H9 (cell line): ENCODE measurements around the gene FAM53B. TPM values are rescaled to one million over a fixed set of nuclear protein-coding genes. Genes with fewer than 3 reads are reported as not detected.

Experiments
- DNase-seq: peaks from one replicate; pipeline ENCODE4 v3.0.0-alpha.2; 2017
- H2AFZ ChIP-seq: one replicate; pipeline ENCODE4 v1.6.1; 2013; ENCODE audit warnings: mild to moderate bottlenecking, low read length, control low read depth, moderate library complexity
- H2AK5ac ChIP-seq: 2 replicates; pipeline ENCODE4 v1.6.1; 2013; ENCODE audit warnings: low read length, control low read depth, mixed read lengths; ENCODE audit not compliant: insufficient read length
- H2BK120ac ChIP-seq: one replicate; pipeline ENCODE4 v1.6.1; 2013; ENCODE audit warnings: low read depth, mild to moderate bottlenecking, low read length, control low read depth, inconsistent platforms; ENCODE audit not compliant: poor library complexity, severe bottlenecking
- H2BK12ac ChIP-seq: 2 replicates; pipeline ENCODE4 v1.6.1; 2013; ENCODE audit warnings: low read length, control low read depth, mixed read lengths, low read depth; ENCODE audit not compliant: insufficient read length
- H2BK15ac ChIP-seq: 2 replicates; pipeline ENCODE4 v1.6.1; 2013; ENCODE audit warnings: low read depth, low read length, control low read depth
- H2BK20ac ChIP-seq: one replicate; pipeline ENCODE4 v1.6.1; 2013; ENCODE audit warnings: low read depth, mild to moderate bottlenecking, low read length, control low read depth, inconsistent platforms; ENCODE audit not compliant: poor library complexity, severe bottlenecking
- H2BK5ac ChIP-seq: 2 replicates; pipeline ENCODE4 v1.6.1; 2013; ENCODE audit warnings: low read length, control low read depth, mixed read lengths; ENCODE audit not compliant: insufficient read length
- H3K14ac ChIP-seq: 2 replicates; pipeline ENCODE4 v1.6.1; 2013; ENCODE audit warnings: low read length, control low read depth; ENCODE audit not compliant: insufficient read depth
- H3K18ac ChIP-seq: 2 replicates; pipeline ENCODE4 v1.6.1; 2013; ENCODE audit warnings: low read depth, mild to moderate bottlenecking, mixed read lengths, low read length, control low read depth; ENCODE audit not compliant: insufficient read length
- H3K23ac ChIP-seq: 2 replicates; pipeline ENCODE4 v1.6.1; 2013; ENCODE audit warnings: low read length, control low read depth, mixed read lengths, low read depth; ENCODE audit not compliant: insufficient read length
- H3K23me2 ChIP-seq: 2 replicates; pipeline ENCODE4 v1.6.1; 2013; ENCODE audit warnings: low read depth, mild to moderate bottlenecking, mixed read lengths, low read length, control low read depth; ENCODE audit not compliant: insufficient read length, poor library complexity, severe bottlenecking
- H3K27ac ChIP-seq: 2 replicates; pipeline ENCODE4 v1.5.1; 2013; ENCODE audit warnings: low read length, control low read depth, mixed read lengths, low read depth; ENCODE audit not compliant: insufficient read length
- H3K27me3 ChIP-seq: 2 replicates; pipeline ENCODE4 v1.6.1; 2013; ENCODE audit warnings: low read length, control low read depth, inconsistent platforms; ENCODE audit not compliant: insufficient read depth
- H3K4ac ChIP-seq: 2 replicates; pipeline ENCODE4 v1.6.1; 2013; ENCODE audit warnings: low read depth, mild to moderate bottlenecking, control low read depth, inconsistent platforms, low read length, moderate library complexity
- H3K4me1 ChIP-seq: 2 replicates; pipeline ENCODE4 v1.6.1; 2013; ENCODE audit warnings: low read length, control low read depth, inconsistent platforms; ENCODE audit not compliant: insufficient read depth
- H3K4me2 ChIP-seq: 2 replicates; pipeline ENCODE4 v1.6.1; 2013; ENCODE audit warnings: low read length, control low read depth, mixed read lengths; ENCODE audit not compliant: insufficient read length, insufficient read depth
- H3K56ac ChIP-seq: 2 replicates; pipeline ENCODE4 v1.6.1; 2013; ENCODE audit warnings: low read depth, mild to moderate bottlenecking, mixed read lengths, low read length, control low read depth; ENCODE audit not compliant: insufficient read length
- H3K79me1 ChIP-seq: 2 replicates; pipeline ENCODE4 v1.6.1; 2013; ENCODE audit warnings: low read depth, mild to moderate bottlenecking, moderate library complexity, low read length, control low read depth, inconsistent platforms; ENCODE audit not compliant: insufficient read depth, poor library complexity, severe bottlenecking
- H3K79me2 ChIP-seq: 2 replicates; pipeline ENCODE4 v1.6.1; 2013; ENCODE audit warnings: low read length, control low read depth, inconsistent platforms; ENCODE audit not compliant: insufficient read depth
- H3K9ac ChIP-seq: 2 replicates; pipeline ENCODE4 v1.6.1; 2013; ENCODE audit warnings: low read length, control low read depth, mixed read lengths; ENCODE audit not compliant: insufficient read length; ENCODE audit errors: extremely low read depth
- H3K9me3 ChIP-seq: one replicate; pipeline ENCODE4 v1.6.1; 2013; ENCODE audit warnings: low read depth, low read length, inconsistent platforms; ENCODE audit not compliant: control insufficient read depth
- H3T11ph ChIP-seq: one replicate; pipeline ENCODE4 v1.6.1; 2013; ENCODE audit warnings: mild to moderate bottlenecking, low read length, control low read depth, inconsistent platforms
- H4K20me1 ChIP-seq: one replicate; pipeline ENCODE4 v1.6.1; 2013; ENCODE audit not compliant: control insufficient read depth, insufficient read length, insufficient read depth
- H4K5ac ChIP-seq: 2 replicates; pipeline ENCODE4 v1.6.1; 2013; ENCODE audit warnings: low read depth, mild to moderate bottlenecking, mixed read lengths, low read length, control low read depth; ENCODE audit not compliant: insufficient read length
- H4K8ac ChIP-seq: replicated peaks from 2 replicates; pipeline ENCODE4 v1.6.1; 2013; ENCODE audit warnings: low read length, control low read depth, mixed read lengths, low read depth; ENCODE audit not compliant: insufficient read length
- H4K91ac ChIP-seq: 2 replicates; pipeline ENCODE4 v1.6.1; 2013; ENCODE audit warnings: low read depth, mild to moderate bottlenecking, moderate library complexity, mixed read lengths, low read length, control low read depth; ENCODE audit not compliant: insufficient read length
- H3K27ac Mint-ChIP-seq, 3 experiments: 2 replicates in 2 of 3; 3 replicates in 1 of 3; pipeline ENCODE4 v1.8.0; 2020 to 2021; ENCODE audit warnings: mixed read lengths in 3 of 3, mild to moderate bottlenecking in 1 of 3, moderate library complexity in 1 of 3
- H3K27me3 Mint-ChIP-seq: 2 replicates; pipeline ENCODE4 v1.8.0; 2021; ENCODE audit warnings: low read depth, mild to moderate bottlenecking, moderate library complexity, mixed read lengths
- H3K36me3 Mint-ChIP-seq, 3 experiments: 2 replicates in 2 of 3; 3 replicates in 1 of 3; pipeline ENCODE4 v1.8.0; 2020 to 2021; ENCODE audit warnings: low read depth in 3 of 3, mixed read lengths in 3 of 3; ENCODE audit not compliant: insufficient read depth in 1 of 3
- H3K4me1 Mint-ChIP-seq, 2 experiments: 2 replicates each; pipeline ENCODE4 v1.8.0; 2020; ENCODE audit warnings: mixed read lengths in 2 of 2
- H3K4me3 Mint-ChIP-seq, 2 experiments: 2 replicates in 1 of 2; 3 replicates in 1 of 2; pipeline ENCODE4 v1.8.0; 2020 to 2021; ENCODE audit warnings: mild to moderate bottlenecking in 2 of 2, mixed read lengths in 2 of 2, moderate library complexity in 1 of 2
- H3K9me3 Mint-ChIP-seq, 2 experiments: 2 replicates in 1 of 2; 3 replicates in 1 of 2; pipeline ENCODE4 v1.8.0; 2020; ENCODE audit warnings: mild to moderate bottlenecking in 2 of 2, mixed read lengths in 2 of 2, moderate library complexity in 1 of 2
- WGBS: extraction: QIAGEN DNeasy Blood & Tissue Kit; methylation state at CpG from one replicate; pipeline ENCODE4 v1.1.7; 2013; ENCODE audit warnings: missing lambda C conversion rate, low lambda C conversion rate, mixed read lengths; ENCODE audit not compliant: insufficient read length; ENCODE audit errors: extremely low coverage; 5-methylcytosine and 5-hydroxymethylcytosine counted together
- total RNA-seq: library from RNA; stranded (reverse); gene quantifications from 2 replicates; pipeline ENCODE4 v1.2.1, GENCODE V29; 2021
- TF ChIP-seq, protein P1 (sequence below): fragments of 200-600 bp; sonication (generic); conservative IDR thresholded peaks from 3 replicates; pipeline ENCODE4 v1.8.0; 2021; ENCODE audit warnings: antibody characterized with exemption, mild to moderate bottlenecking

FAM53B gene
- total RNA-seq, 1 experiment from 2014 or later = 11.5 TPM

GRCh38 chr10:124616040-124616835, 127.9 kb downstream of the FAM53B start:
- no peak overlapping the region for H2BK15ac ChIP-seq
- H4K20me1 ChIP-seq = no peaks in the 10 kb centered on the region
- no peaks in the 10 kb centered on the region for H3K27me3 ChIP-seq
- H3K14ac ChIP-seq = peak overlapping the region; percentile 76
- no peak overlapping the region for H4K91ac ChIP-seq
- no peak overlapping the region for H3K27ac ChIP-seq
- no peaks in the 10 kb centered on the region for H3K9me3 ChIP-seq
- H3K9me3 Mint-ChIP-seq = no peaks in the 10 kb centered on the region
- TF ChIP-seq, protein P1, sequence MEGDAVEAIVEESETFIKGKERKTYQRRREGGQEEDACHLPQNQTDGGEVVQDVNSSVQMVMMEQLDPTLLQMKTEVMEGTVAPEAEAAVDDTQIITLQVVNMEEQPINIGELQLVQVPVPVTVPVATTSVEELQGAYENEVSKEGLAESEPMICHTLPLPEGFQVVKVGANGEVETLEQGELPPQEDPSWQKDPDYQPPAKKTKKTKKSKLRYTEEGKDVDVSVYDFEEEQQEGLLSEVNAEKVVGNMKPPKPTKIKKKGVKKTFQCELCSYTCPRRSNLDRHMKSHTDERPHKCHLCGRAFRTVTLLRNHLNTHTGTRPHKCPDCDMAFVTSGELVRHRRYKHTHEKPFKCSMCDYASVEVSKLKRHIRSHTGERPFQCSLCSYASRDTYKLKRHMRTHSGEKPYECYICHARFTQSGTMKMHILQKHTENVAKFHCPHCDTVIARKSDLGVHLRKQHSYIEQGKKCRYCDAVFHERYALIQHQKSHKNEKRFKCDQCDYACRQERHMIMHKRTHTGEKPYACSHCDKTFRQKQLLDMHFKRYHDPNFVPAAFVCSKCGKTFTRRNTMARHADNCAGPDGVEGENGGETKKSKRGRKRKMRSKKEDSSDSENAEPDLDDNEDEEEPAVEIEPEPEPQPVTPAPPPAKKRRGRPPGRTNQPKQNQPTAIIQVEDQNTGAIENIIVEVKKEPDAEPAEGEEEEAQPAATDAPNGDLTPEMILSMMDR = no peak
- H3K23me2 ChIP-seq = no peaks in the 10 kb centered on the region
- no peak overlapping the region for H2BK5ac ChIP-seq
- H3K56ac ChIP-seq = no peak overlapping the region
- no peak overlapping the region for H2AFZ ChIP-seq
- no peak overlapping the region for H4K8ac ChIP-seq
- no peaks in the 10 kb centered on the region for H3K79me2 ChIP-seq
- H3K4me3 Mint-ChIP-seq = no peak overlapping the region; a peak in 1 of 5 replicates
- H3K4me1 Mint-ChIP-seq = peaks cover 7 to 18% of the 10 kb centered on the region in 2 experiments
- no CpG with 5 or more reads among the region's 30 CpGs for WGBS
- H3K27me3 Mint-ChIP-seq = no peaks in the 10 kb centered on the region
- H2BK120ac ChIP-seq = no peak overlapping the region
- H2AK5ac ChIP-seq = no peak overlapping the region
- H2BK20ac ChIP-seq = no peak overlapping the region
- peak overlapping the region in 2 of 3 experiments; percentile 55 to 89; a peak in 2 of 7 replicates for H3K27ac Mint-ChIP-seq
- peaks cover 2% of the 10 kb centered on the region; the same call in 1 of the 2 replicates for H3K4me1 ChIP-seq
- H3K79me1 ChIP-seq = no peaks in the 10 kb centered on the region
- H4K5ac ChIP-seq = no peak overlapping the region
- H3K4me2 ChIP-seq = no peak overlapping the region
- H3K23ac ChIP-seq = no peak overlapping the region
- peak; percentile 56 for DNase-seq
- no peak overlapping the region for H3K4ac ChIP-seq
- H2BK12ac ChIP-seq = no peak overlapping the region
- H3K9ac ChIP-seq = no peak overlapping the region
- H3K18ac ChIP-seq = no peak overlapping the region
- 0 out of 7 replicates have a peak, but pooled peaks cover 0 to 2% (median 0%) of the 10 kb centered on the region in 3 experiments for H3K36me3 Mint-ChIP-seq
- H3T11ph ChIP-seq = no peak overlapping the region
